ENCODE data around the gene TMCC1. TPM values are rescaled to one million over a fixed set of nuclear protein-coding genes. Genes with fewer than 3 reads are reported as not detected.

TMCC1 gene
- total RNA-seq, 6 experiments from 2014 or later: 21.7 to 124 (median 25.2) TPM

GRCh38 chr3:129933471-129933870 is 40.0 kb upstream of the TMCC1 start:
- no peak for TF ChIP-seq CTCF (IDR thresholded peaks at IDR 0.05)
- TF ChIP-seq POLR2A (IDR thresholded peaks at IDR 0.05): no peak
- Histone ChIP-seq H3K4me3 (no peak overlapping the region), H3K27me3 (no peaks in the 10 kb centered on the region), H3K4me1 (no peaks in the 10 kb centered on the region), H3K9me3 (no peaks in the 10 kb centered on the region), H3K27ac (no peak overlapping the region), H3K36me3 (no peaks in the 10 kb centered on the region)
- ATAC-seq: no peak
- intact Hi-C loops (cut with DNase I): no loop called here
- WGBS (ENCODE audit: insufficient coverage, low coverage, low lambda C conversion rate, missing lambda C conversion rate): 25% methylated on average over 1 of the region's 4 CpGs
- no peak for DNase-seq

- no peak for TF ChIP-seq CTCF (IDR thresholded peaks at IDR 0.05)
- TF ChIP-seq POLR2A (IDR thresholded peaks at IDR 0.05): no peak
- intact Hi-C loops (cut with DNase I): loop anchor here in 1 of 2 donors (10.0 kb wide), 1 partner anchor 295 kb away; no protein-coding TSS in a partner anchor
- 63% methylated on average over 1 of the region's 1 CpG for WGBS (ENCODE audit: insufficient coverage, low coverage, low lambda C conversion rate, missing lambda C conversion rate)
Observed at GRCh38 chr3:129929383-129929782, 35.9 kb upstream of the TMCC1 start.

GRCh38 chr3:129927072-129927471 is 33.6 kb upstream of the TMCC1 start:
- Histone ChIP-seq H3K4me1 (no peaks in the 10 kb centered on the region), H3K9me3 (no peaks in the 10 kb centered on the region), H3K27ac (no peak overlapping the region), H3K4me3 (no peak overlapping the region), H3K36me3 (no peaks in the 10 kb centered on the region), H3K27me3 (no peaks in the 10 kb centered on the region)
- DNase-seq (no peak), ATAC-seq (peak in 1 of 4 donors; percentile 6)
- intact Hi-C loops (cut with DNase I): loop anchor here in 1 of 2 donors (10.0 kb wide), 1 partner anchor 292 kb away; no protein-coding TSS in a partner anchor
- WGBS (ENCODE audit: insufficient coverage, low coverage, low lambda C conversion rate, missing lambda C conversion rate): 0% methylated on average over 1 of the region's 5 CpGs
- TF ChIP-seq CTCF (IDR thresholded peaks at IDR 0.05): no peak
- TF ChIP-seq POLR2A (IDR thresholded peaks at IDR 0.05): no peak

More at GRCh38 chr3:129929383-129929782, 35.9 kb upstream of the TMCC1 start:
- H3K27me3 ChIP-seq: no peaks in the 10 kb centered on the region
- H3K4me3 ChIP-seq: no peak overlapping the region
- no peaks in the 10 kb centered on the region for H3K36me3 ChIP-seq
- ATAC-seq (no peak), DNase-seq (no peak)
- no peak overlapping the region for H3K27ac ChIP-seq
- H3K9me3 ChIP-seq: no peaks in the 10 kb centered on the region
- H3K4me1 ChIP-seq: no peaks in the 10 kb centered on the region

- DNase-seq (no peak), ATAC-seq (no peak)
- no peaks in the 10 kb centered on the region for H3K4me1 ChIP-seq
- intact Hi-C loops (cut with DNase I): loop anchor here in 1 of 2 donors (10.0 kb wide), 1 partner anchor 285 kb away; no protein-coding TSS in a partner anchor
- no peak for TF ChIP-seq CTCF (IDR thresholded peaks at IDR 0.05)
- no peak for TF ChIP-seq POLR2A (IDR thresholded peaks at IDR 0.05)
- H3K36me3 ChIP-seq: no peaks in the 10 kb centered on the region
- H3K27ac ChIP-seq: no peak overlapping the region
- WGBS (ENCODE audit: insufficient coverage, low coverage, low lambda C conversion rate, missing lambda C conversion rate): 65% methylated on average over 1 of the region's 1 CpG
- no peak overlapping the region for H3K4me3 ChIP-seq
- peaks cover 0 to 5% (median 2%) of the 10 kb centered on the region in 4 donors for H3K9me3 ChIP-seq
- H3K27me3 ChIP-seq: no peaks in the 10 kb centered on the region
Observed at GRCh38 chr3:129919806-129920205, 26.3 kb upstream of the TMCC1 start.

- H3K4me3 ChIP-seq: no peak overlapping the region
- DNase-seq (no peak), ATAC-seq (no peak)
- no peak overlapping the region for H3K27ac ChIP-seq
- H3K9me3 ChIP-seq: peaks cover 0 to 5% (median 2%) of the 10 kb centered on the region in 4 donors
- H3K4me1 ChIP-seq: no peaks in the 10 kb centered on the region
- intact Hi-C loops (cut with DNase I): no loop called here
- H3K27me3 ChIP-seq: no peaks in the 10 kb centered on the region
- WGBS (ENCODE audit: insufficient coverage, low coverage, low lambda C conversion rate, missing lambda C conversion rate): 78% methylated on average over 3 of the region's 3 CpGs
- no peak for TF ChIP-seq POLR2A (IDR thresholded peaks at IDR 0.05)
- no peak for TF ChIP-seq CTCF (IDR thresholded peaks at IDR 0.05)
- no peaks in the 10 kb centered on the region for H3K36me3 ChIP-seq
Observed at GRCh38 chr3:129919357-129919756, 25.8 kb upstream of the TMCC1 start.

All from right lobe of liver (tissue), 6 donors.